C4-2B (cell line): ENCODE results near the gene TPSB2.

Experiments used
- CTCF ChIP-seq: fragments of 450-650 bp; conservative IDR thresholded peaks from 2 replicates; pipeline ENCODE4 v1.5.1; 2017; ENCODE audit warnings: mild to moderate bottlenecking
- ZFX ChIP-seq: fragments of 450-650 bp; IDR thresholded peaks from 2 replicates; pipeline ENCODE4 v1.6.1; 2017

DNA sequence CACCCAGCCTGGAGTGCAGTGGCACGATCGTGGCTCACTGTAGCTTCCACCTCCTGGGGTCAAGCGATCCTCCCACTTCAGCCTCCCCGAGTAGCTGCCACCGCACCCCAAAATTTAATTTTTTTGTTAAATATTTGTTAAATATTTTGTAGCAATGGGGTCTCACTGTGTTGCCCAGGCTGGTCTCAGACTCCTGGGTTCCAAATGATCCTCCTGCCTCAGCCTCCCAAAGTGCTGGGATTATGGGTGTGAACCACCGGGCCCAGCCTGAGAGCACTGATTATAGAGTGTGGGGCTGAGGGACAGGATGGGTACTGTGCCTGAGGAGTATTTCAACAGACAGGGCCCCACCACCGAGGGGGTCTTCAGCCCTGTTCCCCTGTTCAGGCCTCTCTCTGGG lies 40.5 kb downstream of the TPSB2 start:
- TF ChIP-seq CTCF, result no peak
- no peak for TF ChIP-seq ZFX
